T-helper 1 cell treated with Interleukin-12 subunit alpha and Interleukin-12 subunit beta and Interleukin-4 antibody, amounts not matched to agents 30 μg/mL and 1 μg/mL, for 36 hours (primary cell): ENCODE measurements around the gene F7.
"Not testable (repeated sequence)": the region's sequence is repeated elsewhere in the genome, so short reads cannot be mapped to it uniquely, and the experiment has no call there.

Source experiments
- H3K27ac Mint-ChIP-seq: one replicate; pipeline ENCODE4 v1.8.0; 2021; ENCODE audit warnings: mild to moderate bottlenecking, mixed read lengths
- H3K27me3 Mint-ChIP-seq: one replicate; pipeline ENCODE4 v1.8.0; 2021; ENCODE audit warnings: low read depth, mixed read lengths
- H3K36me3 Mint-ChIP-seq: one replicate; pipeline ENCODE4 v1.8.0; 2021; ENCODE audit warnings: low read depth, mixed read lengths
- H3K4me1 Mint-ChIP-seq: one replicate; pipeline ENCODE4 v1.8.0; 2021; ENCODE audit warnings: low read depth, mixed read lengths
- H3K4me3 Mint-ChIP-seq: one replicate; pipeline ENCODE4 v1.8.0; 2021; ENCODE audit warnings: mild to moderate bottlenecking, moderate library complexity, mixed read lengths
- H3K9me3 Mint-ChIP-seq: one replicate; pipeline ENCODE4 v1.8.0; 2021; ENCODE audit warnings: mixed read lengths

The F7 gene

GRCh38 chr13:113105032-113105920 lies at the start of gene F7:
Gene F7, plus strand, starts transcription at chr13:113105791. Its CDS starts 51 bp downstream, at chr13:113105842.
- peaks cover 5% of the 10 kb centered on the region for H3K27me3 Mint-ChIP-seq
- H3K9me3 Mint-ChIP-seq = no peaks in the 10 kb centered on the region
- no peaks in the 10 kb centered on the region for H3K36me3 Mint-ChIP-seq
- no peak within 1 kb of the TSS for H3K27ac Mint-ChIP-seq
- H3K4me3 Mint-ChIP-seq = no peak within 1 kb of the TSS
- no peaks in the 10 kb centered on the region for H3K4me1 Mint-ChIP-seq

- Mint-ChIP-seq H3K27me3 (no peaks in the 10 kb centered on the region), H3K9me3 (no peaks in the 10 kb centered on the region), H3K36me3 (no peaks in the 10 kb centered on the region), H3K4me1 (no peaks in the 10 kb centered on the region), H3K4me3 (no peak overlapping the region), H3K27ac (no peak overlapping the region)
Observed at GRCh38 chr13:113057084-113057483, 48.5 kb upstream of the F7 start.

DNA sequence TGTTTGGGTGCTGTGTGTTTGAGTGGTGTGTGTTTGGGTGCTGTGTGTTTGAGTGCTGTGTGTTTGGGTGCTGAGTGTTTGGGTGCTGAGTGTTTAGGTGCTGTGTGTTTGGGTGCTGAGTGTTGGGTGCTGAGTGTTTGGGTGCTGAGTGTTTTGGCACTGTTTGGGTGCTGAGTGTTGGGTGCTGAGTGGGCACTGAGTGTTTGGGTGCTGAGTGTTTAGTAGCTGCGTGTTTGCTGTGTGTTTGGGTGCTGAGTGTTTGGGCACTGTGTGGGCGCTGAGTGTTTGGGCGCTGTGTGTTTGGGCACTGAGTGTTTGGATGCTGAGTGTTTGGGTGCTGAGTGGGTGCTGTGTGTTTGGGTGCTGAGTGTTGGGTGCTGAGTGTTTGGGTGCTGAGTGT lies 48.0 kb upstream of the F7 start:
- H3K9me3 Mint-ChIP-seq, H3K4me1 Mint-ChIP-seq, H3K27me3 Mint-ChIP-seq, H3K4me3 Mint-ChIP-seq, H3K27ac Mint-ChIP-seq, H3K36me3 Mint-ChIP-seq: not testable (repeated sequence)

GRCh38 chr13:113058129-113058987 lies 47.2 kb upstream of the F7 start:
- H3K36me3 Mint-ChIP-seq = no peaks in the 10 kb centered on the region
- H3K9me3 Mint-ChIP-seq = no peaks in the 10 kb centered on the region
- H3K27me3 Mint-ChIP-seq = no peaks in the 10 kb centered on the region
- H3K4me3 Mint-ChIP-seq = no peak overlapping the region
- no peak overlapping the region for H3K27ac Mint-ChIP-seq
- no peaks in the 10 kb centered on the region for H3K4me1 Mint-ChIP-seq

DNA sequence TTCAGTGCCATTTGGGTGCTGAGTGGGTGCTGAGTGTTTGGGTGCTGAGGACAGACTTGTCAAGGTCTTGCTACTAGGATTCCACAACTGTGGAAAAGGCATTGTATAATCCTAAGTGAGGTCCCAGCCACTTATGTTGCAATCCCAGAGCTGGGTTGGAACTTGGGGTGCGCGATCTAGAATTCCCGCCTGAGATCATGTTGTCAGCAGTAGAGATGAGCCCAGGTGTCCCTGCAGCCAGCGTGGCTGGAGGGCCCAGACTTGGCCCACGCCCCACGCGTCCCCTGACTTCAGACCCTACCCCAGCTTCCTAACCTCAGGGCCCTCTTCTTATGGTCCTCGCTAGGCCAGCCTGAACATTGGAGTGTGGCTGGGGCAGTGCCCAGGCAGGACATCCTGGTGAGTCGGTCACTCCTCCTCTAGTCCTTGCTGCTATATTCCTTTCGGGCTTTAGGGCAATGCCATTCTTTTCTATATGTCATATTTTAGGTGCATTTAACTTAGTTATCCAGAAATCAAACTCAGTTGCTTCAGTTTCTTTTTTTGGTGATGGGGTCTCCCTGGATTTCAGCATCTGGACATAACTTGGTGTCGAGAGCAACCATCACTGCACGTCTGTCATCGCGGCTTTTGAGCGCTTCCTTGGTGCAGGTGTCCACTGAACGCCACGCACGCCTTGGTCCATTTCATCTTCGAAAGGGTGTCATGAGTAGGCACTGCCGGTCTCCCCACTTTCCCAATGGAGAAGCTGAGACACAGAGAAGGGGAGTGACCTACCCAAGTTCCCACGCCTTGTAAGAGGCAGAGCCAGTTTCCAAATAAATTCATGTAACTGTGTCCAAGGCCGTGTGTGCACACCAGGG lies 46.4 kb upstream of the F7 start:
- H3K27ac Mint-ChIP-seq = no peak overlapping the region

GRCh38 chr13:113059891-113060290 lies 45.7 kb upstream of the F7 start:
- H3K4me3 Mint-ChIP-seq = no peak overlapping the region
- H3K27me3 Mint-ChIP-seq = no peaks in the 10 kb centered on the region
- no peak overlapping the region for H3K27ac Mint-ChIP-seq
- no peaks in the 10 kb centered on the region for H3K4me1 Mint-ChIP-seq
- no peaks in the 10 kb centered on the region for H3K9me3 Mint-ChIP-seq
- no peaks in the 10 kb centered on the region for H3K36me3 Mint-ChIP-seq

More for the DNA sequence above, 46.4 kb upstream of the F7 start:
- H3K4me3 Mint-ChIP-seq = no peak overlapping the region
- H3K4me1 Mint-ChIP-seq = no peaks in the 10 kb centered on the region
- H3K9me3 Mint-ChIP-seq = no peaks in the 10 kb centered on the region
- H3K36me3 Mint-ChIP-seq = no peaks in the 10 kb centered on the region
- H3K27me3 Mint-ChIP-seq = no peaks in the 10 kb centered on the region

DNA sequence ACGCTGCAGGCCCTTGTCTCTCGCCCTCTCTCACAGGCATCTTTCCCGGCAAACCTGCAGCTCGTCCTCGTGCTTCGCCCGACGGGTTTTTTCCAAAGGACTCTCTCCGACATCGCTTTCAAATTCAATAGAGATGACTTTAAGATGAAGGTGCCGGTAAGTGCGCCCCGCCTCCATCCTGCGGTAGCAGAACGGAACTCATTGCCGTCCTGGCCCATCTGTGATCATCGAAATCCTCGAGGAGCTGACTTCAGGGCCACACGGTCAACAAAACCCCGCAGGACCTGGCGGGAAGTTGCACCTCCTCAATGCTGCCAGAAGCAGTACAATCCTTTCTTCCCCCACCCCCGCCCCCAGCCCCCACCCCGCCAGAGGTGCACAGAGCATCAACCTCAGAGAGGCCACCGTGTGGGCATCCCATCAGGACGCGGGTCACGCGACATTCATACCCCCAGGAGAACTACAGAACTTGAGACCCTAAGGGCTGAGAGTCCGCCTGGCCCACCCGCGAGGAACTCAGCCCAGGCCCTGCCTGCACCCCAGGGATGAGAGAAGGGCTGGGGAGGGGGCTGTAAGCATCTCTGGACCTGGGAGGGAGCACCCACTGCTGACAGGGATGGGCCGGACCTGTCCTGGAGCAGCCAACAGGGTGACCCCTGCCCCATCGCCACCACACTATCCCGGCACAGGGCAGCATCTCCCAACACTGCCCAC lies 44.9 kb upstream of the F7 start:
- H3K9me3 Mint-ChIP-seq = no peaks in the 10 kb centered on the region

GRCh38 chr13:113061271-113061625 lies 44.3 kb upstream of the F7 start:
- no peaks in the 10 kb centered on the region for H3K4me1 Mint-ChIP-seq
- H3K36me3 Mint-ChIP-seq = no peaks in the 10 kb centered on the region
- no peak overlapping the region for H3K27ac Mint-ChIP-seq
- H3K4me3 Mint-ChIP-seq = no peak overlapping the region
- no peaks in the 10 kb centered on the region for H3K9me3 Mint-ChIP-seq
- H3K27me3 Mint-ChIP-seq = no peaks in the 10 kb centered on the region

More for the DNA sequence above, 44.9 kb upstream of the F7 start:
- no peak overlapping the region for H3K4me3 Mint-ChIP-seq
- no peaks in the 10 kb centered on the region for H3K27me3 Mint-ChIP-seq
- no peak overlapping the region for H3K27ac Mint-ChIP-seq
- H3K4me1 Mint-ChIP-seq = no peaks in the 10 kb centered on the region
- no peaks in the 10 kb centered on the region for H3K36me3 Mint-ChIP-seq

DNA sequence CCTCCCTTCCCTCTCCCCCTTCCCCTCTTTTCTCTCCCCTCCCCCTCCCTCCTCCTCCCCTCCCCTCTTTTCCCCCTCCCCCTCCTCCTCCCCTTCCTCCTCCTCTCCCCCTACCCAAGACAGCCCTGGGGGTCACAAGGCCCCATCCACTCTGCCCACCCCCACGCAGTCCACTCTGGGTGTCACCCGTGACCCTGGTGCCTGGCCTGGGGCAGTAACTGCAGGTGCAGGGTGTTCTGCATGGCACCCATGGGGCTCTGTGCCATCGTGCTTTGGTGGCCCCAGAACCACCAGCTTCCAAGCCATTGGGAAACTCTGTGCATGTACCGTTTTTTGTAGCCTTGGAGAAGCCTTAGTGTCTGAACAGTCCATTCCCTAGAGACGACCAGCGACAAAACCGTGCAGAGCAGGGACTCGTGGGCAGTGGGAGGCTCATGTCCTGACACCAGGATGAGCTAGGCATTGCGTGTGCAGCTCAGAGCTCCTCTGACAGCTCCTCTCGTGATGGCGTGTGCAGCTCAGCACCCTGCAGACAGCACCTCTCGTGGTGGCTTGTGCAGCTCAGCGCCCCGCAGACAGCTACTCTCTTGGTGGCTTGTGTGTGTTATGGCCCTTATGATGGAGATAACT lies 43.7 kb upstream of the F7 start:
- H3K9me3 Mint-ChIP-seq = no peaks in the 10 kb centered on the region
- H3K27ac Mint-ChIP-seq = no peak overlapping the region
- H3K4me3 Mint-ChIP-seq = no peak overlapping the region
- no peaks in the 10 kb centered on the region for H3K36me3 Mint-ChIP-seq
- no peaks in the 10 kb centered on the region for H3K27me3 Mint-ChIP-seq
- H3K4me1 Mint-ChIP-seq = no peaks in the 10 kb centered on the region

GRCh38 chr13:113062691-113063090 lies 42.9 kb upstream of the F7 start:
- Mint-ChIP-seq H3K4me3 (no peak overlapping the region), H3K9me3 (no peaks in the 10 kb centered on the region), H3K36me3 (no peaks in the 10 kb centered on the region), H3K27me3 (no peaks in the 10 kb centered on the region), H3K4me1 (no peaks in the 10 kb centered on the region), H3K27ac (no peak overlapping the region)

DNA sequence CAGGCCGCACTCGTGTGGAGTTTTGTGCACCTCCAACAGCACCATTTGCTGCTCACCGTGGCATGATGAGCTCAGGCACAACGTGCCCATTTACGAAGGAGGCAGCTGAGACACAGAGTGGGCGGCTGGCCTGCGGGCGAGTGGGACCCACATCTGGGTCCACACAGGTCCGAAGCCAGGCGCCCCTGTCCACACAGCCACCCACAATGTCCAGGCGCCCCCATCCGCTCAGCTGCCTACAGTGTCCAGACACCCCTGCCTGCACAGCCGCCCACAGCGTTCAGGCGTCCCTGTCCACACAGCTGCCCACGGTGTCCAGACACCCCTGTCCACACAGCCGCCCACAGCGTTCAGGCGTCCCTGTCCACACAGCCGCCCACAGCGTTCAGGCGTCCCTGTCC lies 42.5 kb upstream of the F7 start:
- Mint-ChIP-seq H3K4me1 (no peaks in the 10 kb centered on the region), H3K4me3 (no peak overlapping the region), H3K27ac (no peak overlapping the region), H3K27me3 (no peaks in the 10 kb centered on the region), H3K9me3 (no peaks in the 10 kb centered on the region), H3K36me3 (no peaks in the 10 kb centered on the region)

- no peaks in the 10 kb centered on the region for H3K27me3 Mint-ChIP-seq
- H3K27ac Mint-ChIP-seq = no peak overlapping the region
- no peaks in the 10 kb centered on the region for H3K36me3 Mint-ChIP-seq
- no peak overlapping the region for H3K4me3 Mint-ChIP-seq
- no peaks in the 10 kb centered on the region for H3K9me3 Mint-ChIP-seq
- no peaks in the 10 kb centered on the region for H3K4me1 Mint-ChIP-seq
Observed at GRCh38 chr13:113064000-113064533, 41.5 kb upstream of the F7 start.
